SU-DHL-6 (cell line): ENCODE results near the gene USO1.

ENCODE experiments used
- H2AFZ ChIP-seq: fragments of 200-600 bp; sonication (generic); 2 replicates; pipeline ENCODE4 v1.6.1; 2014; ENCODE audit warnings: low read depth, mild to moderate bottlenecking, moderate library complexity, mixed read lengths, antibody characterized with exemption, low read length; ENCODE audit not compliant: severe bottlenecking
- H3F3A ChIP-seq: fragments of 200-600 bp; shearing (Covaris generic); 2 replicates; pipeline ENCODE4 v1.6.0; 2016; ENCODE audit warnings: antibody characterized with exemption, mild to moderate bottlenecking; ENCODE audit not compliant: insufficient read depth
- H3K27ac ChIP-seq: fragments of 200-600 bp; sonication (generic); 2 replicates; pipeline ENCODE4 v1.5.1; 2016; ENCODE audit warnings: low read depth, mild to moderate bottlenecking, low read length, moderate library complexity, mixed read lengths
- H3K27me3 ChIP-seq: fragments of 200-600 bp; sonication (generic), shearing (Covaris generic); 2 replicates; pipeline ENCODE4 v1.6.0; 2014; ENCODE audit warnings: mild to moderate bottlenecking, low read length
- H3K36me3 ChIP-seq: fragments of 200-600 bp; sonication (generic); 2 replicates; pipeline ENCODE4 v1.6.1; 2014; ENCODE audit warnings: mild to moderate bottlenecking, low read length, mixed read lengths
- H3K4me2 ChIP-seq: fragments of 300-600, 200-600 bp; shearing (Covaris generic), sonication (generic); 2 replicates; pipeline ENCODE4 v1.6.0; 2014; ENCODE audit warnings: low read length, low read depth, mild to moderate bottlenecking; ENCODE audit not compliant: poor library complexity, severe bottlenecking
- H3K4me3 ChIP-seq: fragments of 200-600 bp; sonication (generic); 2 replicates; pipeline ENCODE4 v1.5.1; 2014; ENCODE audit warnings: antibody characterized with exemption, low read length, mild to moderate bottlenecking, mixed read lengths; ENCODE audit not compliant: insufficient read depth, poor library complexity, severe bottlenecking
- H3K79me2 ChIP-seq: fragments of 200-600 bp; sonication (generic); 2 replicates; pipeline ENCODE4 v1.6.1; 2014; ENCODE audit warnings: mild to moderate bottlenecking, low read length, moderate library complexity; ENCODE audit not compliant: insufficient read depth
- H3K9ac ChIP-seq: fragments of 200-600 bp; sonication (generic); 2 replicates; pipeline ENCODE4 v1.7.0; 2014; ENCODE audit warnings: mild to moderate bottlenecking, low read length
- H3K9me2 ChIP-seq: fragments of 200-600 bp; sonication (generic); replicated peaks from 2 replicates; pipeline ENCODE4 v1.6.1; 2014; ENCODE audit warnings: low read length; ENCODE audit not compliant: insufficient read depth
- H3K9me3 ChIP-seq: fragments of 200-600 bp; sonication (generic); 2 replicates; pipeline ENCODE4 v1.6.1; 2014; ENCODE audit warnings: low read length, mixed read lengths; ENCODE audit not compliant: insufficient read depth
- H4K20me1 ChIP-seq: fragments of 200-600 bp; sonication (generic); 2 replicates; pipeline ENCODE4 v1.6.1; 2014; ENCODE audit warnings: low read depth, mild to moderate bottlenecking, antibody characterized with exemption, low read length, moderate library complexity, mixed read lengths
- CTCF ChIP-seq: fragments of 200-600 bp; sonication (generic); IDR thresholded peaks from one replicate; pipeline ENCODE4 v1.5.1; 2017; ENCODE audit warnings: antibody characterized with exemption, mild to moderate bottlenecking, low read length, moderate library complexity; ENCODE audit not compliant: insufficient read depth, poor library complexity, severe bottlenecking
- EZH2phosphoT487 ChIP-seq: fragments of 200-600 bp; sonication (generic), shearing (Covaris generic); conservative IDR thresholded peaks from 2 replicates; pipeline ENCODE4 v1.6.1; 2018; ENCODE audit warnings: mild to moderate bottlenecking, antibody characterized with exemption, low read length, moderate library complexity, mixed read lengths

The USO1 gene

DNA sequence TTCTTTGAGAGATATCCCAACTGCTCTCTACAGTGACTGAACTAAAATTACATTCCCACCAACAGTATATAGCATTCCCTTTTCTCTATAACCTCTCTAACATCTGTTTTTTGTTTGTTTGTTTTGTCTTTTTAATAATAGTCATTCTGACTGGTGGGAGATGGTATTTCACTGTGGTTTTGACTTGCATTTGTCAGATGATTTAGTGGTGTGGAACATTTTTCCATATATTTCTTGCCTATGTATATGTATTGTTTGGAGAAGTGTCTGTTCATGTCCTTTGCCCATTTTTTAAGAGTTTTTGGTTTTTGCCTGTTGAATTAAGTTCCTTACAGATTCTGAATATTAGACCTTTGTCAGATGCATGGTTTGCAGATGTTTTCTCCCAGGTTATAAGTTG lies 9.0 kb downstream of the USO1 start:
- Histone ChIP-seq H2AFZ (no peak overlapping the region), H3K4me3 (no peak overlapping the region), H3K4me2 (no peak overlapping the region), H3K36me3 (no peaks in the 10 kb centered on the region), H3K79me2 (no peaks in the 10 kb centered on the region; the same call in 1 of the 2 replicates), H3K9me3 (no peaks in the 10 kb centered on the region), H3K27me3 (no peaks in the 10 kb centered on the region), H3F3A (no peaks in the 10 kb centered on the region; the same call in 1 of the 2 replicates), H3K9ac (no peak overlapping the region), H4K20me1 (no peaks in the 10 kb centered on the region), H3K9me2 (no peaks in the 10 kb centered on the region), H3K27ac (no peak overlapping the region)
- TF ChIP-seq EZH2phosphoT487 (no peak), CTCF (no peak)

- Histone ChIP-seq H3K36me3 (no peaks in the 10 kb centered on the region), H3K9me2 (no peaks in the 10 kb centered on the region), H3F3A (no peaks in the 10 kb centered on the region), H3K9ac (no peak overlapping the region), H3K4me3 (no peak overlapping the region), H4K20me1 (no peaks in the 10 kb centered on the region), H2AFZ (no peak overlapping the region), H3K79me2 (no peaks in the 10 kb centered on the region), H3K4me2 (no peak overlapping the region), H3K27ac (no peak overlapping the region), H3K27me3 (no peaks in the 10 kb centered on the region), H3K9me3 (no peaks in the 10 kb centered on the region)
- TF ChIP-seq EZH2phosphoT487 (no peak), CTCF (no peak)
These were observed 11.1 kb downstream of the USO1 start for GRCh38 chr4:75735525-75735924.

GRCh38 chr4:75736862-75737261 lies 12.5 kb downstream of the USO1 start:
- H3K79me2 ChIP-seq, result no peaks in the 10 kb centered on the region
- no peak overlapping the region for H3K9ac ChIP-seq
- no peaks in the 10 kb centered on the region for H4K20me1 ChIP-seq
- H3K9me2 ChIP-seq, result no peaks in the 10 kb centered on the region
- H3K27me3 ChIP-seq, result no peaks in the 10 kb centered on the region
- H3K4me2 ChIP-seq, result no peak overlapping the region
- no peak overlapping the region for H3K4me3 ChIP-seq
- no peak overlapping the region for H2AFZ ChIP-seq
- no peaks in the 10 kb centered on the region for H3F3A ChIP-seq
- no peaks in the 10 kb centered on the region for H3K9me3 ChIP-seq
- H3K27ac ChIP-seq, result no peak overlapping the region
- TF ChIP-seq EZH2phosphoT487 (no peak), CTCF (no peak)
- H3K36me3 ChIP-seq, result no peaks in the 10 kb centered on the region
